Testis (tissue), 2 donors: ENCODE data around the gene PCSK6.

ENCODE experiments used
- POLR2A ChIP-seq: fragments of 450-650 bp; IDR thresholded peaks from one replicate; pipeline ENCODE4 v1.6.1; 2017; ENCODE audit warnings: antibody characterized with exemption, mild to moderate bottlenecking, moderate library complexity
- TF ChIP-seq, protein P1 (sequence below), 3 experiments: fragments of 450-650 bp in 2 of 3; fragments of 200-600 bp in 1 of 3; sonication (generic) in 1 of 3; IDR thresholded peaks; one replicate each; pipeline ENCODE4 v1.5.1; 2016 to 2019; ENCODE audit warnings: antibody characterized with exemption in 3 of 3, mild to moderate bottlenecking in 2 of 3, moderate library complexity in 1 of 3

DNA sequence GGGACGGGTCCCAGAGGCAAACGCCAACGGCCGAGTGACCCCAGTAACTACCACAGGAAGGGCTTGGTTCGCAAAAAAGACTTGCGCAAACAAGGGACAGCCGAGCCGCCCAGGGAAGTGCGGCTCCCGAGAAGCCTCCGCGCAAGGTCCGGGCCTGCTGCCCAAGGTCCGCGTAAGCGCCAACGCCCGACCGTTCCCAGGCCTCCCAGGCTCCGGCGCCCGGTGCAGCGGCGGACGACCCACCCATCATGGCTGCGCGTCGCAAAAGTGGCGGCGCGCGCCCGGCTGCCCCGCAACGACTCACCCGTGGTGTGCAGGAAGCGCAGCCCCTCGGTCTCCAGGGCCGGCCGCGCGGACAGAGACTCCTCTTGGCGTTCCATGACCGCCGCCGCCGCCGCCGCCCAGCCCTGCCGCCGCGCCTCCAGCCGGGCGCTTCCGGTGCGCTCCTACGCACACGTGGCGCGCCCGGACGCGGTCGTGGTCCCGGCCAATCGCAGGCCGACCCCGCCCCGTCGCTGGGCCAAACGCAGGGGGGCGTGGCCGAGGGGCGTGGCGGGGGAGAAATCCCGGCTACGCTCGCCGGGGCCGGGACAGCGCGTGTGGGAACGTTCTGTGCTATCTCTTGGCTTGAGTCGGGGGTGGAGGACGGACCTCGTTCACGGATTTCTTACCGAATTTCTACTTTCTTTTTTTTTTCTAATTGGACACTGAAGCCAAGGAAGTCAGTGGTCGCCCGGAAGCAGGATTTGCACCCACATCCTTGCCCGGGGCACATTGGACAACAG is 212.3 kb downstream of the PCSK6 start, which contains the start of gene SELENOS:
- TF ChIP-seq, protein P1, sequence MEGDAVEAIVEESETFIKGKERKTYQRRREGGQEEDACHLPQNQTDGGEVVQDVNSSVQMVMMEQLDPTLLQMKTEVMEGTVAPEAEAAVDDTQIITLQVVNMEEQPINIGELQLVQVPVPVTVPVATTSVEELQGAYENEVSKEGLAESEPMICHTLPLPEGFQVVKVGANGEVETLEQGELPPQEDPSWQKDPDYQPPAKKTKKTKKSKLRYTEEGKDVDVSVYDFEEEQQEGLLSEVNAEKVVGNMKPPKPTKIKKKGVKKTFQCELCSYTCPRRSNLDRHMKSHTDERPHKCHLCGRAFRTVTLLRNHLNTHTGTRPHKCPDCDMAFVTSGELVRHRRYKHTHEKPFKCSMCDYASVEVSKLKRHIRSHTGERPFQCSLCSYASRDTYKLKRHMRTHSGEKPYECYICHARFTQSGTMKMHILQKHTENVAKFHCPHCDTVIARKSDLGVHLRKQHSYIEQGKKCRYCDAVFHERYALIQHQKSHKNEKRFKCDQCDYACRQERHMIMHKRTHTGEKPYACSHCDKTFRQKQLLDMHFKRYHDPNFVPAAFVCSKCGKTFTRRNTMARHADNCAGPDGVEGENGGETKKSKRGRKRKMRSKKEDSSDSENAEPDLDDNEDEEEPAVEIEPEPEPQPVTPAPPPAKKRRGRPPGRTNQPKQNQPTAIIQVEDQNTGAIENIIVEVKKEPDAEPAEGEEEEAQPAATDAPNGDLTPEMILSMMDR (IDR thresholded peaks at IDR 0.05), result no peak
- TF ChIP-seq POLR2A, result no peak
